Transverse colon (tissue), 4 donors: Measurements from ENCODE around the gene CDYL. TPM values are rescaled to one million over a fixed set of nuclear protein-coding genes. Genes with fewer than 3 reads are reported as not detected.

ENCODE experiments used
- DNase-seq: peaks from one replicate; pipeline ENCODE4 v3.0.0-alpha.2; 2019
- H3K27ac ChIP-seq, 4 donors: fragments of 200-600 bp; sonication (generic); 2 replicates each; pipeline ENCODE4 v1.5.1; 2016 to 2018; ENCODE audit warnings: inconsistent platforms in 4 of 4
- H3K27me3 ChIP-seq: fragments of 200-600 bp; sonication (generic); 2 replicates; pipeline ENCODE4 v1.5.1; 2017; ENCODE audit warnings: inconsistent platforms
- H3K36me3 ChIP-seq, 4 donors: fragments of 200-600 bp; sonication (generic); 2 replicates each; pipeline ENCODE4 v1.5.1; 2017 to 2019; ENCODE audit warnings: inconsistent platforms in 4 of 4
- H3K4me1 ChIP-seq, 4 donors: fragments of 200-600 bp; sonication (generic); 2 replicates each; pipeline ENCODE4 v1.5.1; 2017 to 2020; ENCODE audit warnings: inconsistent platforms in 4 of 4
- H3K4me3 ChIP-seq, 4 donors: fragments of 200-600 bp; sonication (generic); 1 replicate in 1 of 4; 2 replicates in 3 of 4; pipeline versions ENCODE4 v1.5.1 to v1.6.1; 2017 to 2019; ENCODE audit warnings: inconsistent platforms in 4 of 4
- H3K9me3 ChIP-seq, 2 donors: fragments of 200-600 bp; sonication (generic); 2 replicates each; pipeline ENCODE4 v1.5.1; 2017 to 2019; ENCODE audit warnings: inconsistent platforms in 2 of 2
- EP300 ChIP-seq: sonication (generic); formaldehyde crosslinking; IDR thresholded peaks from one replicate; pipeline ENCODE4 v1.6.1; 2017; ENCODE audit warnings: antibody characterized with exemption, low read depth
- POLR2A ChIP-seq: fragments of 450-650 bp; IDR thresholded peaks from one replicate; pipeline ENCODE4 v1.6.1; 2016; ENCODE audit warnings: antibody characterized with exemption, mild to moderate bottlenecking, moderate library complexity
- POLR2AphosphoS5 ChIP-seq, 3 donors: sonication (generic); formaldehyde crosslinking; IDR thresholded peaks; one replicate each; pipeline ENCODE4 v1.6.1; 2016; ENCODE audit warnings: antibody characterized with exemption in 3 of 3
- WGBS, 2 donors: methylation state at CpG; one replicate each; pipeline ENCODE4 v1.1.5; 2018; ENCODE audit warnings: low coverage in 1 of 2; 5-methylcytosine and 5-hydroxymethylcytosine counted together
- in situ Hi-C, 4 donors: fragments of 200-750 bp; cut with MboI; loops; one replicate each; pipeline versions ENCODE4 v1.15.0 to v1.15.1; 2017; ENCODE audit warnings: low sequenced_read_pairs in 3 of 4, low pct_ligation_motif_present in 1 of 4, low pct_unique_long_range_greater_than_20kb in 1 of 4
- intact Hi-C: fragments of 100-400 bp; cut with DNase I; formaldehyde crosslinking; loops from one replicate; pipeline ENCODE4 v1.15.1; 2023; ENCODE audit warnings: low total_unique reads
- total RNA-seq, 4 donors: library from RNA; depleted of rRNA; stranded (reverse); fragments of >200 nt; gene quantifications; one replicate each; pipeline ENCODE4 v1.1.0, GENCODE V29; 2016
- TF ChIP-seq, protein P1 (sequence below), 5 experiments: fragments of 200-600 bp in 3 of 5; fragments of 450-650 bp in 2 of 5; sonication (generic) in 3 of 5; IDR thresholded peaks; 1 replicate in 2 of 5; 2 replicates in 3 of 5; pipeline ENCODE4 v1.5.1; 2016 to 2017; ENCODE audit warnings: antibody characterized with exemption in 5 of 5, inconsistent platforms in 3 of 5, mild to moderate bottlenecking in 2 of 5, moderate library complexity in 1 of 5

Gene CDYL
- total RNA-seq, 4 donors from 2014 or later, result 23.6 to 40.8 (median 30.0) TPM

GRCh38 chr6:4816904-4817303, 40.7 kb downstream of the CDYL start:
- Histone ChIP-seq H3K4me3 (no peak overlapping the region), H3K36me3 (no peaks in the 10 kb centered on the region), H3K27ac (no peak overlapping the region), H3K27me3 (no peaks in the 10 kb centered on the region), H3K9me3 (no peaks in the 10 kb centered on the region), H3K4me1 (peaks cover 0 to 34% (median 8%) of the 10 kb centered on the region in 4 donors)
- WGBS, 2 donors, result 78 to 100% methylated on average over 1 to 2 of the region's 2 CpGs
- no peak for DNase-seq
- no peak for TF ChIP-seq POLR2A
- TF ChIP-seq, protein P1, sequence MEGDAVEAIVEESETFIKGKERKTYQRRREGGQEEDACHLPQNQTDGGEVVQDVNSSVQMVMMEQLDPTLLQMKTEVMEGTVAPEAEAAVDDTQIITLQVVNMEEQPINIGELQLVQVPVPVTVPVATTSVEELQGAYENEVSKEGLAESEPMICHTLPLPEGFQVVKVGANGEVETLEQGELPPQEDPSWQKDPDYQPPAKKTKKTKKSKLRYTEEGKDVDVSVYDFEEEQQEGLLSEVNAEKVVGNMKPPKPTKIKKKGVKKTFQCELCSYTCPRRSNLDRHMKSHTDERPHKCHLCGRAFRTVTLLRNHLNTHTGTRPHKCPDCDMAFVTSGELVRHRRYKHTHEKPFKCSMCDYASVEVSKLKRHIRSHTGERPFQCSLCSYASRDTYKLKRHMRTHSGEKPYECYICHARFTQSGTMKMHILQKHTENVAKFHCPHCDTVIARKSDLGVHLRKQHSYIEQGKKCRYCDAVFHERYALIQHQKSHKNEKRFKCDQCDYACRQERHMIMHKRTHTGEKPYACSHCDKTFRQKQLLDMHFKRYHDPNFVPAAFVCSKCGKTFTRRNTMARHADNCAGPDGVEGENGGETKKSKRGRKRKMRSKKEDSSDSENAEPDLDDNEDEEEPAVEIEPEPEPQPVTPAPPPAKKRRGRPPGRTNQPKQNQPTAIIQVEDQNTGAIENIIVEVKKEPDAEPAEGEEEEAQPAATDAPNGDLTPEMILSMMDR (IDR thresholded peaks at IDR 0.05), result no peak
- intact Hi-C loops (no loop called here), in situ Hi-C loops (no loop called here)

DNA sequence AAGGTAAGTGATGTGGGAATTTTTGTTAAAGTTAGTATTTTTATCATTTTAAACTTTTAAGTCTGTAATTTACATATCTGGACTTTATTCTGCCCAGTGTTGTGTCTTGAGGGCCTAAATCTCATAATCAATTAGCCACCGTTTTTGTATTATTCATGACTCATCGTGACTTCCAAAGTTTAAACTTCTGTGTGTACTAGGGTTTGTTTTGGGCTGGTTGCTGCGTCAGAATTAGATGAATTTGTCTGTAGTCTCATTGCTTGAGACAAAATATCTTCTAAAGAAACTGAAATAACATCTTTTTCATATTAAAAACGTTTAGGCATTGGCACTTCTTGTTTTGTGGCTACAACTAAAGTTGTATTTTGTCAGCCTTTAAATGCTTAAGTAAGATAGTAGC, 41.3 kb downstream of the CDYL start:
- TF ChIP-seq, protein P1 (IDR thresholded peaks at IDR 0.05), result no peak
- TF ChIP-seq POLR2AphosphoS5 (IDR thresholded peaks at IDR 0.05) (no peak), POLR2A (no peak)
- intact Hi-C loops (no loop called here), in situ Hi-C loops (no loop called here)
- no peaks in the 10 kb centered on the region for H3K9me3 ChIP-seq
- no peak for DNase-seq
- no peak overlapping the region for H3K4me3 ChIP-seq
- H3K27ac ChIP-seq, result no peak overlapping the region
- WGBS, 2 donors, result 76 to 81% methylated on average over 4 of the region's 4 CpGs
- H3K27me3 ChIP-seq, result no peaks in the 10 kb centered on the region
- no peaks in the 10 kb centered on the region for H3K36me3 ChIP-seq
- peaks cover 0 to 28% (median 8%) of the 10 kb centered on the region in 4 donors for H3K4me1 ChIP-seq

DNA sequence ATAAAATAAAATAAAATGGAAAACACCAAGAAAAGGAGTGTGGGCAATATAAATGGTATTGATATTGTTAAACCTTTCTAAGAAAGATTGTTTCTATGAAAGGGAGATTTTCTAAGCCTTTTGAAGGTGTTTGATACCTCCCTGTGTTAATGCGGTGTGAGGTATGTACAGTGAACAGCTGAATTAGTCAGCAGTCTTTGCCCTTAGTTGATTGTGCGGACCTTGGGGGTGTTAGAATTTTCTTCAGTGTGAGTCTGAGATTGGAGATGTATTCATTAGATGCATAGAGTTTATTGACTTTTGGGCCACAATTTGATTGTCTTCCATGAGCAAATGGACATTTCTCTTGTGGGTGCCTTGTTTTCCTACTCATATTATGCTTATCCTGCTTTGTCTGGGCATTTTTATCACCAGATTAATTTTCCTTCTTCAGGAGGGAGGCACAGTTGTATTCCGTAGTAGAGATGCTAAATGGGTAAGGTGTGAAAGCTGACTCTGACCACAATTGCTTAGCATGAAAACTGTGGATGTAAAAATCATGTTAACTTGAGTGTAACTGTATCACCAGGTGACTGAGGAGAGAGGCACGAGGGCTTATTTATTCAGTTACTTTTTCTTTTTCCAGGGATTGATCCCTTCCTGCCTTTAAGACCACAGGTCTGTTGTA, 42.2 kb downstream of the CDYL start:
- DNase-seq, result no peak
- 86 to 96% methylated on average over 4 of the region's 4 CpGs for WGBS, 2 donors
- H3K9me3 ChIP-seq, result no peaks in the 10 kb centered on the region
- H3K4me3 ChIP-seq, result no peak overlapping the region
- in situ Hi-C loops, result no loop called here
- H3K27me3 ChIP-seq, result no peaks in the 10 kb centered on the region
- intact Hi-C loops, result no loop called here
- H3K4me1 ChIP-seq, result peaks cover 0 to 28% (median 6%) of the 10 kb centered on the region in 4 donors
- TF ChIP-seq POLR2AphosphoS5 (IDR thresholded peaks at IDR 0.05), result no peak
- TF ChIP-seq, protein P1 (IDR thresholded peaks at IDR 0.05), result no peak
- no peak for TF ChIP-seq EP300
- no peak for TF ChIP-seq POLR2A
- H3K27ac ChIP-seq, result no peak overlapping the region
- no peaks in the 10 kb centered on the region for H3K36me3 ChIP-seq

- DNase-seq, result no peak
- intact Hi-C loops, result no loop called here
- no peak overlapping the region for H3K4me3 ChIP-seq
- no peaks in the 10 kb centered on the region for H3K36me3 ChIP-seq
- 67% methylated on average over 1 of the region's 1 CpG; no CpG with 5 or more reads in 1 of the 2 donors for WGBS, 2 donors
- H3K27me3 ChIP-seq, result no peaks in the 10 kb centered on the region
- in situ Hi-C loops, result no loop called here
- H3K27ac ChIP-seq, result no peak overlapping the region
- H3K9me3 ChIP-seq, result no peaks in the 10 kb centered on the region
- no peak for TF ChIP-seq POLR2AphosphoS5 (IDR thresholded peaks at IDR 0.05)
- peaks cover 0 to 17% (median 4%) of the 10 kb centered on the region in 4 donors for H3K4me1 ChIP-seq
Observed at GRCh38 chr6:4819706-4820283, 43.6 kb downstream of the CDYL start.
